HepG2 (cell line): Measurements from ENCODE around the gene NLGN4X. TPM values are rescaled to one million over a fixed set of nuclear protein-coding genes. Genes with fewer than 3 reads are reported as not detected.
A peak's percentile ranks its signal among the peaks of the same experiment; 100 is the strongest.

Experiments used
- ATAC-seq: fragments of 200-7000 bp; cut with Tn5 transposase; 3 replicates; pipeline ENCODE4 v1.9.1; 2020; ENCODE audit warnings: mild to moderate bottlenecking, moderate library complexity
- BruUV-seq: library from RNA; stranded (reverse); fragments of 400-500 nt; replicated peaks from 2 replicates; lab custom pipeline; 2021; lab: Mats Ljungman, UMichigan
- CTCF ChIA-PET: fragments of 300-600 bp; formaldehyde crosslinking; extraction: SDS; loops from one replicate; lab custom pipeline; 2021; ENCODE audit warnings: low total read pairs, inconsistent platforms, low intra/inter-chr PET ratio; lab: Yijun Ruan, JAX
- POLR2A ChIA-PET: fragments of 350-600 bp; sonication (Branson Sonifier 250); formaldehyde crosslinking; loops from one replicate; lab custom pipeline; 2020; ENCODE audit warnings: antibody characterized with exemption, inconsistent platforms; lab: Yijun Ruan, JAX
- DNase-seq: peaks from one replicate; pipeline ENCODE4 v3.0.0-alpha.2; 2015; ENCODE audit warnings: low spot score
- FAIRE-seq: peaks from 3 replicates; lab custom pipeline; 2011; peaks lifted over from hg19 to GRCh38; lab: Jason Lieb, UNC
- H2AFZ ChIP-seq: one replicate; pipeline ENCODE4 v1.6.1; 2011; ENCODE audit warnings: low read length, inconsistent platforms
- H3K27ac ChIP-seq: fragments of 300-600 bp; 3 replicates; pipeline ENCODE4 v1.8.0; 2011; ENCODE audit warnings: mixed run types, mild to moderate bottlenecking, mixed read lengths, low read length, inconsistent platforms; ENCODE audit not compliant: insufficient read depth; ENCODE audit errors: extremely low read length
- H3K27me3 ChIP-seq, 2 experiments: fragments of 200-600 bp in 1 of 2; 2 replicates in 1 of 2; 3 replicates in 1 of 2; pipeline versions ENCODE4 v1.6.0 to v1.8.0; 2011; ENCODE audit warnings: low read length in 2 of 2, mild to moderate bottlenecking in 2 of 2, moderate library complexity in 2 of 2, inconsistent platforms in 1 of 2; ENCODE audit not compliant: insufficient read depth in 2 of 2, control insufficient read depth in 1 of 2
- H3K36me3 ChIP-seq, 2 experiments: fragments of 200-600 bp in 1 of 2; replicated peaks in 1 of 2; 2 replicates in 1 of 2; 3 replicates in 1 of 2; pipeline versions ENCODE4 v1.5.1 to v1.8.0; 2011; ENCODE audit warnings: low read length in 2 of 2, inconsistent platforms in 1 of 2; ENCODE audit not compliant: insufficient read depth in 2 of 2, control insufficient read depth in 1 of 2
- H3K4me1 ChIP-seq: 2 replicates; pipeline ENCODE4 v1.5.1; 2012; ENCODE audit warnings: low read length, inconsistent platforms; ENCODE audit not compliant: insufficient read depth
- H3K4me2 ChIP-seq: 2 replicates; pipeline ENCODE4 v1.6.0; 2011; ENCODE audit warnings: low read depth, low read length, inconsistent platforms
- H3K4me3 ChIP-seq, 3 experiments: fragments of 200-600 bp in 1 of 3; sonication (generic), shearing (Covaris generic) in 1 of 3; replicated peaks in 1 of 3; 2 replicates each; pipeline ENCODE4 v1.5.1; 2011 to 2016; ENCODE audit warnings: low read length in 3 of 3, inconsistent platforms in 2 of 3, low read depth in 2 of 3, mild to moderate bottlenecking in 2 of 3, control low read depth in 1 of 3, mixed read lengths in 1 of 3; ENCODE audit not compliant: insufficient read depth in 1 of 3
- H3K79me2 ChIP-seq: one replicate; pipeline ENCODE4 v1.6.1; 2011; ENCODE audit warnings: low read length, inconsistent platforms; ENCODE audit not compliant: insufficient read depth
- H3K9ac ChIP-seq: 2 replicates; pipeline ENCODE4 v1.6.0; 2011; ENCODE audit warnings: mild to moderate bottlenecking, low read depth, low read length, inconsistent platforms; ENCODE audit not compliant: insufficient read depth
- H3K9me3 ChIP-seq: 2 replicates; pipeline ENCODE4 v1.5.1; 2012; ENCODE audit warnings: mild to moderate bottlenecking, low read length
- H4K20me1 ChIP-seq: 2 replicates; pipeline ENCODE4 v1.6.0; 2011; ENCODE audit warnings: inconsistent platforms, mild to moderate bottlenecking, low read length, moderate library complexity; ENCODE audit not compliant: insufficient read depth
- ARID3A ChIP-seq: IDR thresholded peaks from 2 replicates; pipeline ENCODE4 v1.6.1; 2012; ENCODE audit warnings: low read depth, low read length, improper control_type of control experiment
- ATF7 ChIP-seq, 2 experiments: fragments of 450-650 bp in 1 of 2; sonication (generic) in 1 of 2; formaldehyde crosslinking in 1 of 2; IDR thresholded peaks; 2 replicates each; pipeline versions ENCODE4 v1.4.0 to v1.6.1; 2016 to 2020; ENCODE audit warnings: antibody characterized with exemption in 1 of 2, mild to moderate bottlenecking in 1 of 2, missing genetic modification reagents in 1 of 2
- EHMT2 ChIP-seq: fragments of 200-600 bp; sonication (generic); IDR thresholded peaks from 2 replicates; pipeline ENCODE4 v1.7.0; 2017; ENCODE audit warnings: antibody characterized with exemption, low read depth, low read length, borderline replicate concordance
- LBX2 ChIP-seq: sonication (generic); formaldehyde crosslinking; IDR thresholded peaks from 2 replicates; pipeline ENCODE4 v1.5.0; 2020; ENCODE audit warnings: missing genetic modification reagents, mild to moderate bottlenecking, borderline replicate concordance
- PHF8 ChIP-seq: sonication (generic); formaldehyde crosslinking; IDR thresholded peaks from 2 replicates; pipeline ENCODE4 v1.5.0; 2020; ENCODE audit warnings: missing genetic modification reagents
- ZFP36 ChIP-seq: fragments of 150-350 bp; IDR thresholded peaks from 2 replicates; pipeline ENCODE4 v1.6.1; 2018; ENCODE audit warnings: borderline replicate concordance, low read length, low read depth; ENCODE audit not compliant: partially characterized antibody
- ZNF256 ChIP-seq: sonication (generic); formaldehyde crosslinking; conservative IDR thresholded peaks from 2 replicates; pipeline ENCODE4 v1.4.0; 2020; ENCODE audit warnings: missing genetic modification reagents
- ZNF337 ChIP-seq: sonication (generic); formaldehyde crosslinking; IDR thresholded peaks from 2 replicates; pipeline ENCODE4 v1.5.1; 2020; ENCODE audit warnings: missing genetic modification reagents, low read depth, mild to moderate bottlenecking, borderline replicate concordance
- WGBS: methylation state at CpG from one replicate; pipeline ENCODE4 v1.1.6; 2017; ENCODE audit warnings: low lambda C conversion rate; 5-methylcytosine and 5-hydroxymethylcytosine counted together
- in situ Hi-C: cut with HindIII; loops from 2 replicates; pipeline ENCODE4 v1.10.0; 2017; ENCODE audit warnings: low pct_unique_long_range_greater_than_20kb; ENCODE audit not compliant: extremely low pct_ligation_motif_present
- intact Hi-C: fragments of 100-400 bp; cut with micrococcal nuclease; formaldehyde crosslinking; loops from one replicate; pipeline ENCODE4 v1.10.0; 2022; ENCODE audit not compliant: unreplicated experiment
- polyA plus RNA-seq, 8 experiments: library from polyadenylated mRNA; depleted of rRNA in 3 of 8; stranded (reverse) in 7 of 8; unstranded in 1 of 8; fragments of >200 nt; fragmentation: Illumina TruSeq in 4 of 8; extraction: Trizol in 4 of 8; gene quantifications; 2 replicates each; pipeline versions ENCODE4 v1.2.1 to v1.2.3, GENCODE V29; 2011 to 2016; ENCODE audit warnings: low read depth in 4 of 8, missing spikeins in 1 of 8, mixed read lengths in 1 of 8; ENCODE audit not compliant: insufficient read depth in 1 of 8
- total RNA-seq, 5 experiments: library from RNA; depleted of rRNA; stranded (reverse); fragments of >200 nt; fragmentation: Illumina TruSeq; extraction: Trizol; gene quantifications; 2 replicates each; pipeline ENCODE4 v1.2.3, GENCODE V29; 2016; ENCODE audit warnings: low read depth in 1 of 5

The NLGN4X gene
- total and polyA plus RNA-seq, 2 of the 13 experiments (the other 11 are each of a cell fraction or from before 2014, with no cell fraction given) = not detected

GRCh38 chrX:6203462-6204215 lies 25.0 kb downstream of the NLGN4X start:
- in situ Hi-C loops (no loop called here), intact Hi-C loops (no loop called here)
- Histone ChIP-seq H3K27ac (no peak overlapping the region), H3K27me3 (no peaks in the 10 kb centered on the region), H3K9me3 (no peaks in the 10 kb centered on the region), H3K9ac (no peak overlapping the region), H3K4me2 (no peak overlapping the region), H3K4me1 (no peaks in the 10 kb centered on the region), H3K36me3 (no peaks in the 10 kb centered on the region), H4K20me1 (no peaks in the 10 kb centered on the region), H3K4me3 (no peak overlapping the region), H2AFZ (no peak overlapping the region), H3K79me2 (no peaks in the 10 kb centered on the region)
- no peak for ATAC-seq
- DNase-seq = no peak
- WGBS = 0% methylated on average over 4 of the region's 6 CpGs
- ChIA-PET CTCF (no interaction called here), POLR2A (no interaction called here)
- no peak for FAIRE-seq
- no TSS peak for BruUV-seq
- no peak for TF ChIP-seq ZNF337

- ChIA-PET POLR2A (no interaction called here), CTCF (no interaction called here)
- no peaks in the 10 kb centered on the region for H3K4me1 ChIP-seq
- intact Hi-C loops (no loop called here), in situ Hi-C loops (no loop called here)
- H3K9me3 ChIP-seq = no peaks in the 10 kb centered on the region
- H4K20me1 ChIP-seq = no peaks in the 10 kb centered on the region
- 0% methylated on average over 2 of the region's 2 CpGs for WGBS
- ATAC-seq = no peak
- no peak for FAIRE-seq
- no peak overlapping the region for H3K4me2 ChIP-seq
- H3K9ac ChIP-seq = no peak overlapping the region
- no peak overlapping the region for H2AFZ ChIP-seq
- no peak for DNase-seq
- no TSS peak for BruUV-seq
- H3K4me3 ChIP-seq = no peak overlapping the region
- no peaks in the 10 kb centered on the region for H3K36me3 ChIP-seq
- peak; percentile 70 for TF ChIP-seq ATF7 (IDR thresholded peaks at IDR 0.05)
- no peak for TF ChIP-seq ATF7 (CRISPR knock-in tag; IDR thresholded peaks at IDR 0.05)
- TF ChIP-seq ARID3A = no peak
- TF ChIP-seq LBX2 (CRISPR knock-in tag) = no peak
- no peak for TF ChIP-seq PHF8 (CRISPR knock-in tag)
- no peak for TF ChIP-seq EHMT2
- TF ChIP-seq ZNF256 (CRISPR knock-in tag) = no peak
- TF ChIP-seq ZFP36 = no peak
- H3K27ac ChIP-seq = no peak overlapping the region
- H3K79me2 ChIP-seq = no peaks in the 10 kb centered on the region
- H3K27me3 ChIP-seq = no peaks in the 10 kb centered on the region
Measured at GRCh38 chrX:6199486-6199885, 29.2 kb downstream of the NLGN4X start.
